Muscle of back (tissue), 11 donors: ENCODE data around the gene GOLGA6A. TPM values are rescaled to one million over a fixed set of nuclear protein-coding genes. Genes with fewer than 3 reads are reported as not detected.
"Not testable (repeated sequence)": the region's sequence is repeated elsewhere in the genome, so short reads cannot be mapped to it uniquely, and the experiment has no call there.

Source experiments
- DNase-seq, 3 donors: peaks; one replicate each; pipeline versions ENCODE4 v3.0.0 to v3.0.0-alpha.2; 2013
- polyA plus RNA-seq, 10 donors: library from polyadenylated mRNA; unstranded; fragments of 120-200 nt; gene quantifications; one replicate each; pipeline ENCODE4 v1.2.1, GENCODE V29; 2013; ENCODE audit not compliant: insufficient read length in 10 of 10

GOLGA6A gene
- polyA plus RNA-seq, 10 donors, result 0.08 to 0.46 (median 0.15) TPM; not detected in 2

DNA sequence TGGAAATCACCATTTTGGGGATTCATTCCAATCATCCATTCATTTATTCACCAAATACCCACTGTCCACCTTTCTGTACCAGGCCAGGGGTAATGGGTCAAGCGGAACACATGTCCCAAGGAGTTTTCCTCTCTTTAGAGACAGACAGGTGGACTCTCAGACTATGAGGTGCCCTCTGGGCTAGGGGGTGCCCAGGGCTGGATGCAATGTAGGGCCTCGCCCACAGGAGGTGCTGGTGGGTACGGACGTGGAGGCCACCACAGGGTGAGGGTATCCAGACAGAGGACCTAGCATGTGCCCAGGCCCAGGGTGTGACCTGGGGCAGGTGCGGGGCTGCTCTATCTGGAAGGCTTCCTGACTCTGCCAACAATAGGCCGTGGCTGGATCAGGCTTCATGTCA, 26.3 kb upstream of the GOLGA6A start:
- not testable (repeated sequence) for DNase-seq

DNA sequence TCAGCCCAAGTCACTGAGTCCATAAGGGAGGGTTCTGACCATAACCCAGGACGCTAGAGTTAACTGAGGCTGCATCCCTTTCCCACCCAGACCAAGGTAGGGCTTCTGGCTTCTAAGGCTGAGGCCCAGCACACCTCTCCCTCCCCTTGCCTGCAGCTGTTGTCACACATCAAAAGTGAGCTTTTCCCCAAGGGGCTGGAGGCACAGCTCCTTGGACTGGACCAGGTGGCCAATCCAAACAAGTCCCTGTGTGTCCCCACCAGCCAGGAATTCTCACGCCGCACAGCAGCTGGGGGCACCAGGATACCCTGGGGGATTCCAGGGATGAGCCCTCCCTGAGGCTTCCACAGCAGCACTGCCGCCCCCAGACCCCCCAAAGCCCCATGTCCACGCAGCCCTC, 25.8 kb upstream of the GOLGA6A start:
- no peak for DNase-seq

DNA sequence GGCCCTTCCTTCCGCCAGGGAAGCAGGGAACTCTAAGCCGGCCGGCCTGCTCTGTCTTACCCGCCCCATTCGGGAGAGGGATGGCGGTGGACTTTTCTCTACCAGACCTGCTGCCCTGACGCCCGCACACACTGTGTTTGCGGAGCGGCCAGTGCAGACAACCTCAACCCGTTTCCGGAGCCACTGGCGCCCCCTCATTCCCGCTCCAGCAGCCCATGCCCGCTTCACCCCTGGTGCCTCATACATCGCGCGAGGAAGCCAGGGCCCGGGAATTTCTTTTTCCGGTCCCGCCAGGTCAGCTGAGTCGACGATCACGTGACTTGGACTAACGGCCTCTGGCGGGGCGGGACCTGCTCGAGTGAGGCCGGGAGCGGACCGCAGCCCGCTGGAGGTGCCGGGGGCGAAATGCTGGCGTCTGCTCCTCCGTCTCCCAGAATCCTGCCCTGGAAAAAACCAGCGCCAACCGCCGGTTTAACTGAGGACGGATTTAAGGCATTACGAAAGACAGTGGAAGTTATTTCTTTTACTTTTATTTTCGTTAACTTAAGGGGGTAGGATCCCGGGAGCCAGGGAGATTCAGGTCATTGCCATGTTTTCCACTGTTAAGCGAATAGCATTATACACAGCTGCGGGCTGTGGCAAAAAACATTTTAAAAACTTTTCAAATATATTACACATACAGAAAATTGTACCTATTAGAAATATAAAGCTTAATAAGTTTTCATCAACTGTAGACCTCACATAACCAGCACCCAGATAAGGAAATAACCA, 17.8 kb upstream of the GOLGA6A start:
- DNase-seq, result peak; percentile 85 to 96 (median 89)

DNA sequence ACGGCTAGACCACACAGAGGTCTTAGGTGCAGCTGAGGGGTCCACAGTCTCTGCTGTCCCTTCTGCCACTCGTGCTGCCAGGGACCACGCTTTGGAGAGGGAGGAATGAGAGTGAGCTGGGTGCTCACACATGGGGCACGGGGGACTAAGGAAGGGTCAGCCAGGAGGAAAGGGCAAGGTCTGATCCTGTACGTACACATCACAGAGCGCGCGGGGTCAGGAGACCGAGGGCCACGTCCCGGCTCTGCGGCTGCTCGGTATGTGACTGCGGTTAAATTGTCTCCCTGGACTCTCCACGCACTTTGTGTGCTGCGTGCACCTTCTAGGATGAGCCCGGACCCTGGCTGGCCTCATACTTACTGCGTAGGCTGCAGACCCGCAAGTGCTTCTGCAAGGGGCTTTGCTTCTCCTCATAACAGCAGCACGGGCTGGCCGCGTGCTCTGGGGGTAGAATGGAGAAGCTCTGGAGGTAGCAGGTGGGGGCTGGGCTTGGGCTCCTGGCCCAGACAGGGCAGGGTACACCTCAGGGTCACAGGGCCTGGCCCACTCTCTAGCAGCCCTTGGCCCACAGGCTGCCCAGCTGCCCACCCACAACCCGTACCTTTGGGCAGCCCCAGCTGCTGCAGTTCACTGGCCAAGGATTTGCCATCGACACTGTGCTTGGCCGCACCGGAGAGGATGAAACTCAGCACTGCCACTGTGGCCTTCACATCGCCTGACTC, 14.6 kb upstream of the GOLGA6A start:
- DNase-seq, result not testable (repeated sequence)

DNA sequence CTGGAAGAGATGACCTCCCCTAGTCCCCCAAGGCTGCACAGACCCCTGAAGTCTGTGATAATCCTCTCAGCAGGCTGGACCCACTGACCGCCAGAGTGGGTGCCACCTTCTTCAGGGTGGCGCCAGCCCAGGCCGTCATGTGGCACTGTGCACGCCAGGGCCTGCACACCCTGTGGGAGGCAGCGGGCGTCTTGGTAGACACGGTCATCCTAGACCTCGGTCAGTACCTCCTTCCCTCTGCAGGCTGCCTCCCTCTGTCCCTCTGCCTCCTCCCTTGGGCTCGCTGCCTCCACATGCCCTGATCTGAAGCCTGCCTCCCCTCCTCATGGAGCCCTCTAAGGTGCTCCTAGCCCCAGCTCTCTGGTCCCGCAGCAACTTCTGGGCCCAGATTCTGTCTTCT, 13.3 kb upstream of the GOLGA6A start:
- DNase-seq, result not testable (repeated sequence)

DNA sequence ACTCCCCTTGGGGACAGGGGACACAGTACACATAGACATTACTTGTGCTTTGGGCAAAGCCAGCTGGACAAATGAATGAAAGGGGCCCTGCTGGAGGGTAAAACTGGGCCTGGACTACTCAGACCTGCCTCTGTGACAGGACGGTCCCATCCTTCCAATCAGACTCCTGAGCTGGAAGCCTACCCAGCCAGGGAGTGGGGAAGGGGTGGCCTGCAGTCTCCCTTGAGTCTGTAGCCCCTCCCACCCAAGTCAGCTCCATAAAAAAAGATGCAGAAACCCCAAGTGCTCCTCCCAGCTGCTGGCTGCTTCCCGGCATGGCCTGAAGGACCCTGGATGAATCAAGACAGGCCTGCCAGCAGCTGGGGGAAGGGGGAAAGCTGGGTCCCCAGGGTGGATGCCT, 12.2 kb upstream of the GOLGA6A start:
- not testable (repeated sequence) for DNase-seq

DNA sequence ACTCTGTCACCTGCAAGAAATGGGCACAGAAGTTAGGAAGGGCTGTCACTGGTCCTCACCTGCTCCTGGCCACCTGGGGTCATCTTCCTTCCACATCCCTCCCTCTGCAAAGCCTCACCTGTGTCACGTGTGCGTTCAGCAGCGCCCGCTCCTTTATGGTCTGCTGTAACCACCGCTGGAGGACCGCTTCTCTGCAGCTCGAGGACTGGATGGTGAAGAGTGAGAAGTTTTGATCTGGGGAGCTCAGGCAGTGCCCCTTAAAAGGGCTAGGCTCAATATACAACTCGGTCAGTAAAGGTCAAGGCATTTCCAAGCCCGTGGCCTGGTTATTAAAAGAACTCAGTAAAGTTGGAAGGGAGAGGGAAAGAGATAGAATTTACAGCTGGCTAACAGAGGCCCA, 6.6 kb downstream of the GOLGA6A start:
- DNase-seq, result not testable (repeated sequence)

DNA sequence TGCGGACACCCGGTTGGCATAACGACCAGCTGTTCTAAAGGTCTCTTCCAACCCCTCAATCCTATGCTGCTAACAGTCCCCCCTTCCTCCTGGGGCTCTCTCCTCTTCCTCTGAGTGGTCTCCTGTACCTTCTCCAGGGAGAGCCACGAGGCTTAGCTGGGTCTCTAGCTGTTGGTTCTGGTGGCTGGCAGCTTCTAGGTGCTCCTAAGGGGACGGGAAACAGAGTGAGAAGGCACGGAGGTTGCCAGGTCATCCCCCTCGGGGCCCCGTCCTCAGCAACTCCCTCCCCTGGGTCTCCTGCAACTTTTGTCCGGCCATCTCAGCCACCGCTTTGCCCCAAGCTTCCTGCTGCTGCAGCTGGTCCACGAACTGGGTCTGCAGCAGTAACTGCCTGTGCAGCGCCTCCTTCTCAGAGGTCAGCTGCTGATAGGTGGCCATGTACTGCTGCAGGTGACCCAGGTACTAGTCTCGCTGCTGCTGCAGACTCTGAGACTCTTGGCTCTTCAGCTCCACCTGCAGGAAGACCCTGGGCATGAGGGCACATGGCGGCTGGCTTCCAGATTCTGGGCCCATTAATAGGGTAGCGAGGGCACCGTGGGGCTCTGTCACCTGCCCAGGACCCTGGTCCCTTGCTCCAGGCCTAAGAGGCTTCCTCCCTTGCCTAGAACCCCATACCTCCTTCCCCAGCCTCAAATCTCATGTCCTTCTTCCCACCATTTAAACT, 9.6 kb downstream of the GOLGA6A start:
- DNase-seq, result not testable (repeated sequence)

DNA sequence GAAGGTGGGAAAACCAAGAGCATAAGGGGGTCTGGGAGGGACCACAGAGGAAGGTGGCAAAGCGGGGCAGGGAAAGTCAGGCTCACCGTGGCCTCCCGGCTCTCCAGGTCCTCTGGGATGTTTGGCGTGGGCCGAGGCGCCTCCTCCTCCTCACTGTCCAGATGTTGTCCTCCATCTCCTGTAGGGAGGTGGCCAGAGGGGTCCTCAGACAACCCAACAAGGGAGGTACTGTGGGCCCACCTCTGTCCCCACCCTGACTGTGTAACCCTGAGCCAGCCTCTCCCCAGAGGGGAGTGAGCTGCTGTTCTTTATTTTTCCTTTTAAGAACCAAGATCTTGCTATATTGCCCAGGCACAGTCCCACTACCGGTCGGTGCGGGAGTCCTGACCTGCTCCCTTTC, 10.2 kb downstream of the GOLGA6A start:
- not testable (repeated sequence) for DNase-seq

DNA sequence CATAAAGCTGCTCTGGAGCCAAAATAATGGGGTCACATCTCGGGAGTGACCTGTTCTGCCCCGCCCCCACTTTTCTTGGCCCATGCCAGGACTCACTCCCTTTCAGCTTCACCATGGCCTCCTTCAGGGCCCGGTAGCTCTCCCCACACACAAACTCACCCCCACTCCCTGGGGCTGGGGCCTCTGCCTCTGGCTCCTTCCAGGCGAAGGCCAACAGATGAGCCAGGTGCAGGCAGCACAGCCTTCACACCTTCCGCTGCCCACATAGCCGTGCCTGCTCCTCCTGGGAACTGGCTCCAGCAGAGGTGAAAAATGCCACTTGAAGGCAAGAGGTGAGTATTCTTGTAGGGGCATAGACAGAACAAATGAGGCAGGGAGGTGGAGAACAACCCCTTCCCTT, 10.7 kb downstream of the GOLGA6A start:
- DNase-seq, result not testable (repeated sequence)

DNA sequence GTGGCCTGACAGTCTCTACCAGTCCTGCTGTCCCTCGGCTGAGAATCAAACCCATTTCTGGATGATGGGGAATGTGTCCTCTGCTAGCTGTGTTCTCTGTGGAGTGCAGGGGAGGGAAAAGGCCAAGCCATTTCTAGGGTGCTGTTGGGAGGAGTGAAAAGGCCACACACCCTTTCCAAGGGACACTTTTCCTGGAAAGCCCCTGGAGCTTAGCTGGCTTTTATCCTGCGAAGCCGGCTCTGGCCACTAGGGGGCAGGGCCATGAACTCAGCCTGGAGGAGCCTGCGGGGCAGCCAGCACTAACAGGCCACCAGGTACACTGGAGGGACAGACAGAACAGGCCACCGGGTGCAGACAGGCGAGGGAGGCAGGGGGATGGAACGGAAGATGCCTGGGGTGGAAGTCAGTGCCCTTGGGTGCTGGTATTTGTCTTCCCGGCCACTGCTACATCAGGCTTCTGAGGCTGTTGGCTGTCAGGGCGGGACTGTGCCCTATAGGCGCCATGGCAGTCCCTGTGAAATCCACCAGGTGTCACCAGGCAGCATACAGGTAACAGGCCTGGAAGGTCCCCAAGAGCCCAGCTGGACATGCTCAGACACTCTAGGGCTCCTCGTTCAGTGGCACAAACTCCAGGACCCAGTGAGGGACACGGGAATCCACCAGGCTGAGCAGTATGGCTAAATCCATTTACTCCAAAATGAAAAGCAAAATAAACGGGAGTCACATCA, 16.5 kb downstream of the GOLGA6A start:
- DNase-seq, result not testable (repeated sequence)

DNA sequence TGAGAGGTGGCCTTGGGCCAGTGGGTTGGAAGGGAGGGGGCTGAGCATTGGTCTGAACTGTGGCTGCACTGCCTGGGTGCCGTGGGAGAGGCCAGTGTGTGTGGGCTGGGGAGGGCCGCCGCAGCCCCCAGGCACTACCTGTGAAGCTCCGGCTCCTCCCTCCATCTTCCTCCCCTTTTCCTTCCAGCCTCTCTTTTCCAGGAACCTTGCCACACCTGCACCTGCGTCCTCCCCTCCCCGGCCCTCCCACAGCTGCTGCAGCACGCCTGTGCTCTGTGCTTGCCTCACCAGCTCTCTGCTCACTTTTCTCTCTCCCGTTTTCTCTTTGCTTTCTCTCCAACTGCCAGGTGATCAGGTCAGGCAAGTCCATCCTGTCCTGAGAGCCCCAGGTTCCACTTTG, 17.5 kb downstream of the GOLGA6A start:
- not testable (repeated sequence) for DNase-seq

DNA sequence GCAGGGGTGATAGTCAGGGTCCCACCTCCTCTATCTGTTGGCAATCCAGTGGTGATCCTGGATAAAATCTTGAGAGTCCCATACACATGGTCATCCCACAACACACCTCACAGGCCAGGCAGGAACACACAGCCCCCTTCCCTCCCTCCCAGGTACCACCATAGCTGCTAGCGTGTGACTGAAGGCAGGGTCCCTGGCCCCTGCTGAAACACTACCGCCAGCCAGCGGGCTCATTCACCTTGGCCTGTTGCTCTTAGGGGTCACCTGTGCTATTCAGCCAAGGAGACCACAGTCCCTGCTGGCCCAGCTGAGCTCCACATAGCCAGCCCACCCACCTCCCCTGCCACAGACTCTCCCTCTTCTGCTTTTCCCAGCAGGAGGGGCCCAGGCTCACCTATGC, 18.2 kb downstream of the GOLGA6A start:
- not testable (repeated sequence) for DNase-seq

DNA sequence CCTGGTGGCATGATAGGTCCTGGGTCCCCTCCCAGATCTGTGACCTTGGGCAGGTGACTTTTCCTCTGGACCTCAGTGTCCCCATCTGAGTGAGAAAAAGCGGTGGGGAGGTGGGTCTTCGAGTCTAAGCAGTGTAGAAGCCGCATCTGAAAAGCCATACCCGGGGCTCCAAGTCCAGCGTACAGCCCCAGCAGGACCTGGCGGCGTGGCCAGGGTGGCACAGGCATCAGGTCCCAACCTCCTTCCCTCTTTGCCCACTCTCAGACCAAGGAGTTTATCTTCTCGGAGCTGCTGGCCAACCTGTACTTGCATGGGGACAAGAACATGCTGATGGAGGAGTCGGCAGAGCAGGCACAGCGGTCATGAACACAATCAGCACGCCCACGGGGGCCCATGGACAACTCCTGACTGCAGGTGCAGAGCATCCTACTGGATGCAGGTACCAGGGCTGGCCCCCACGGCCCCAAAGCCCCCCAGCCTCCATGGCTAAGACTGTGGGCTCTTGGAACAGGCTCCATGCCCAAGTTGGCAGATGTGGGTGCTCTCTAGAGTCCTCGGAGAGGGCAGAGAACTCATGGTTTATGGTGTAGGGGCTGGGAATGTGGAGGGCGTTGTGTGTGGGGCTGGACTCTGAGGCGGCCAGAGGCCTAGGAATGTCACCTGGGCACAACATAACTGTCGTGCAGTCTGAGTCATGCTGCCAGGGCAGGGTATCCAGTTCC, 18.8 kb downstream of the GOLGA6A start:
- not testable (repeated sequence) for DNase-seq

DNA sequence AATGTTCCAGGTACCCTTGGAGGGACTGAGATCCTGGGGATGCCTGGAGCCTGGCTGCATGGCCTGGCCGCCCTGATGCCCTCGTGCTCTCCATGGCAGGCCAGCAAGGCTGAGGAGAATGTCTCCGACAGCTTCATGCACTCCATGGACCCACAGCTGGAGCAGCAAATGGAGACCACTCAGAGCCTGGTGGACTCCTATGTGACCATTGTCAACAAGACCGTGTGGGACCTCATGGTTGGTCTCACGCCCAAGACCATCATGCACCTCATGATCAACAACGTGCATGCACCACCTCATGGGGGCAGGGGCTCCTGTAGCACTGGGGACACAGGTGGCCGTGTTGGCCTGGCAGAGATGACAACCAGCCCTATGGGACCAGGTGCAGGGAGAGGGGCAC, 19.7 kb downstream of the GOLGA6A start:
- no peak for DNase-seq

DNA sequence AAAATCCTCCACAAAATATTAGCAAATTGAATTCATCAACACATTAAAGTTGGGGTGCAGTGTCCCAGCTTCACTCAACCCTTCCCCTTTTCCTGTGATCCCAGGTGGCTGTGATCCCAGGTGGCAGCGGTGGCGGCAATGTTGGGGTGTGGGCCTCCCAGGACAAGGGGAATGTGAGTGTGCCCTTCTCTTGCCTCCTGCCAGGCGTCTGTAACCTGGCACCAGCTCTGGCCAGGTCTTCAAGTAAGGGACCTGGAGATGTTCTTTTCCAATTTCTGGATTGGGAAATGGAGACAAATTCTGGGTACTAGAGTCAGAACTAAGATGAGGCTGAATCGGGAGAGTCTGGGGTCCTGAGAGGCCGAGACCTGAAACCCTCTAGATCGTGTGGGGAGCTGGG, 20.1 kb downstream of the GOLGA6A start:
- no peak for DNase-seq

DNA sequence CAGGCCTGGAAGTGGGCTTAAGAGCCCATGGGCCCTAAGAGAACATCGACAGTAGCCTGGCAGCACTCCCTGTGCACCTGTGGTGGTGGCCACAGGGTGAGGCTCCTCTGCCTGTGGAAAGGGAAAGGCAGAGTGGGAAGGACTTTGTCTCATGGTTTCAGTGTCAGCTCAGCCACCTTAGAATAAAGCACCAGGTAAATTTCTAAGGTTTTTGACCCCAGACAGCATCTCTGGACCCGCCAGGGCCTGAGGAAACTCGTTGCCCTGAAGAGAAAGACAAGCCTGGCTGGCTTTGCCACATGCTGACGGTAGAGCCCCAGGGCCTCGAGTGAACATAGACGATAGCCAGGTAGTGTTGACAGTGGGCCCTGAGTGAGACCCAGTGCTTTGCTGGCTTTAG, 22.1 kb downstream of the GOLGA6A start:
- no peak for DNase-seq

DNA sequence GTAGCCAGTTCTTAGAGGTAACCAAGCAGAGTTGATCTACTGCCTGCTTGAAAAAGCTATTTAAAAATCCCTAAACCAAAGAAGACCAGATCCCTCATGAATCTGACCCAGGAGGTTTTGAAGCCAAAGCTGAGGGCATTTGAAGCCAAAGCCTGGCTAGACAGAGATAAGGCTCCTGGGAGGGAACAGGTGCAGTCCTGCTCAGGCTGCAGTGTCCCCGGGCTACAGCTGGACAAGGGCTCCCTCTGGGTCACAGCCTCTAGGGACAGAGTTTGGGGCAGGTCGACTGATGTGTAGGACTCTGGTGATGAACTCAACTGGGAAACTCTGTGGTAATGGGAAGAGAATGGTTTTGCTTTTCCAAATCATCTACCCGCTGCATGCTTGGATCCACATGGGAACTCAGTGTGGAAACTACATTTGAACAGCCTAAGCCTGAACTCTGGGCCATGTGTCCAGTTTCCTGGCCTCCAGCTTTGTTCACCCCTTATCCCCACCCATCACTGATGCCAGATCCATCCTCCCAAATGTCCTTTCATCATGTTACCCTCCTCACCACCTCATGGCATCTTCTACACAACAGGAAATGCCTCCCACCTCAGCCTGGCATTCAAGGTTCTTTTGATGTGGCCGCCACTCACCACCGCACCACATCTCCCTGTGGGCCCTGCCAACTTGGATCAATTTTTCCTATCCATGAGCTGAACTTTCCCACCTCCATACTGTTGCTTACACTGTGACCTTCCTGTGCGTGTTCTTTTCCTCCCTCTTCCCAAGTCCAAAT, 23.1 kb downstream of the GOLGA6A start:
- DNase-seq, result not testable (repeated sequence)

DNA sequence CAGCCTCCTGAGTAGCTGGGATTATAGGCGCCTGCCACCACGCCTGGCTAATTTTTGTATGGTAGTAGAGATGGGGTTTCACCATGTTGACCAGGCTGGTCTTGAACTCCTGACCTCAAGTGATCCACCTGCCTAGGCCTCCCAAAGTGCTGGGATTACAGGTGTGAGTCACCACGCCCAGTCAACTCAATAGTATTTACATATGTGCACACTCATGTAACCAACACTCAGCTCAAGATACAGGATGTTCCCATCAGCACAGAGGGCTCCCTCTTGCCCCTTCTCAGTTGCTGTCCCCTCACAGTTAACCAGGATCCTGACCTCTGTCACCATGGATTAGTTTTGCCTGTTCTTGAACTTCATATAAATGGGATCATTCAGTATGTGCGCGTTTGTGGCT, 26.0 kb downstream of the GOLGA6A start:
- DNase-seq, result not testable (repeated sequence)

DNA sequence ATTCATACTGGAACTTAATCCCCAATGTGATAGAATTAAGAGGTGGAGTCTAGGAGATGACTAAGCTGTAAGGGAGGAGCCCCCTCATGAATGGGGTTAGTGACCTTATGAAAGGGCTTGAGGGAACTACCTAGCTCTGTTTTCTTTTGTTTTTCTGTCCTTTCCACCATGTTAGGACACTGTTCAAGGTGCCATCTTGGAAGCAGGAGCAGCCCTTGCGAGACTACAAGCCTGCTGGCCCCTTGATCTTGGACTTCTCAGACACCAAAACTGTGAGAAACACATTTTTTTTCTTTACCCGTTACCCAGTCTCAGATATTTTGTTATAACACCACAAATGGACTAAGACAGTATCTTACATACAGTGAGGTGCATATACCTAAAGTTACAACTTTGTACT, 26.5 kb downstream of the GOLGA6A start:
- DNase-seq, result no peak
